Measurements from ENCODE around the gene GSDMA.

Gene GSDMA

DNA sequence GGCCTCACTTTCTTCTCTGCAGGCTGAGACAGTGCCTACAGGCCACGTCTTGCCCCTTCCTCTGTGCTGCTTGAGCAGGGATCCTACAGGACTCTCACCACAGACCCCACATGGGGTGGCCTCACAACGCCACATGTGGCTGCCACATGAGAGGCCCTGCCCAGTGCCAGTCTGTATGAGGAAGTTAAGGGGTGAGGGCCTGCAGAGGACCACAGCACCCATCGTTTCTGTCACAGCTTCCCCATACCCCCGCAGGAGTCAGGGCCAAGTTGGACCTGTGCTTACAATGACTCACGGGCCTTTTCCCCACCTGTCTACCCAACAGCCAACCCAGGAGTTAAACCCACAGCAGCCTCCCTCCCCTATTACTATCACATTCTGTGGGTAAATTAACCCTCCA lies 41.5 kb upstream of the GSDMA start:
- no peak for DNase-seq (ENCODE audit: low read depth)
- no peak overlapping the region for H3K4me3 ChIP-seq (ENCODE audit: low read depth, low read length)
- TF ChIP-seq, protein P1, sequence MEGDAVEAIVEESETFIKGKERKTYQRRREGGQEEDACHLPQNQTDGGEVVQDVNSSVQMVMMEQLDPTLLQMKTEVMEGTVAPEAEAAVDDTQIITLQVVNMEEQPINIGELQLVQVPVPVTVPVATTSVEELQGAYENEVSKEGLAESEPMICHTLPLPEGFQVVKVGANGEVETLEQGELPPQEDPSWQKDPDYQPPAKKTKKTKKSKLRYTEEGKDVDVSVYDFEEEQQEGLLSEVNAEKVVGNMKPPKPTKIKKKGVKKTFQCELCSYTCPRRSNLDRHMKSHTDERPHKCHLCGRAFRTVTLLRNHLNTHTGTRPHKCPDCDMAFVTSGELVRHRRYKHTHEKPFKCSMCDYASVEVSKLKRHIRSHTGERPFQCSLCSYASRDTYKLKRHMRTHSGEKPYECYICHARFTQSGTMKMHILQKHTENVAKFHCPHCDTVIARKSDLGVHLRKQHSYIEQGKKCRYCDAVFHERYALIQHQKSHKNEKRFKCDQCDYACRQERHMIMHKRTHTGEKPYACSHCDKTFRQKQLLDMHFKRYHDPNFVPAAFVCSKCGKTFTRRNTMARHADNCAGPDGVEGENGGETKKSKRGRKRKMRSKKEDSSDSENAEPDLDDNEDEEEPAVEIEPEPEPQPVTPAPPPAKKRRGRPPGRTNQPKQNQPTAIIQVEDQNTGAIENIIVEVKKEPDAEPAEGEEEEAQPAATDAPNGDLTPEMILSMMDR (IDR thresholded peaks at IDR 0.05; ENCODE audit: control insufficient read depth, extremely low read depth, insufficient read depth): no peak

DNA sequence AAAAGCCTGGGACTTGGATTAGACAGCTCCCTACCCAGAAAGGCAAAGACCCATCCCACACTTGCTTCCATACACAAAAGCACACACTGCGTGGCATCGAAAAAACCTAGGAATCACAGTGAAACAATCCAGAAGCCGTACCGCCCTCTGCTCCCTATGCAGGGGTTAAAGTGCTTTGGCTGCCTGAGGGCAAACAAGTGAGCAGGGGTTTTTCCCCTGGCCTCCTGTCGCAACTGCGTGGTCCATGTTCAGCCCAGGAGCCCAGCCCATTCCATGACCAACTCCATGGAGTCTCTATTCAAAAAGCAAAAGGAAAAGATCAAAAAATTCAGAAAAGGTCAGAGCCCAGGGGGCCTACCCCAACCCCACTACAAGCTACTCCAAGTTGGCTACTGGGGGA lies 40.8 kb upstream of the GSDMA start:
- H3K4me3 ChIP-seq (ENCODE audit: low read depth, low read length): no peak overlapping the region
- no peak for DNase-seq (ENCODE audit: low read depth)

DNA sequence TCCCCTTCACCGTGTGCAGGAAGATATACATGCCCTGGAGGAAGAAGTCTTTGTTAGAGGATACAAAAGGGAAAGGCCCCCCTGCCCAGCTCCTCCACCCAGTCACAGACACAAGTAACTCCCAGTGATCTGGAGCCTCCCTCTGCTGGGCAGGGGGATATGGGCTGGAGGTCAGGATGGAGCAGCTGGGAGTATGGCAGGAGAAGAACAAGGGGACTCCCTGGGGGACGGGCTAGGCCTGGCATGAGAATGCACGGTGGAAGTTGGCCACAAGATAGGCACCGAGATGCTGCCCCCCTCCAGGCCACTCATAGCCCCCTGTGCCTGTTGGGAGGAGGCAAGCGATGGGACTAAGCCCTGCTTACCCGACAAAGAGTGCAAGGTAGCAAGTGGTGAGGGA lies 39.6 kb upstream of the GSDMA start:
- TF ChIP-seq, protein P1 (IDR thresholded peaks at IDR 0.05; ENCODE audit: control insufficient read depth, extremely low read depth, insufficient read depth): no peak
- DNase-seq (ENCODE audit: low read depth): no peak
- H3K4me3 ChIP-seq (ENCODE audit: low read depth, low read length): no peak overlapping the region

More for the DNA sequence above, 40.8 kb upstream of the GSDMA start:
- TF ChIP-seq, protein P1 (IDR thresholded peaks at IDR 0.05; ENCODE audit: control insufficient read depth, extremely low read depth, insufficient read depth): no peak

DNA sequence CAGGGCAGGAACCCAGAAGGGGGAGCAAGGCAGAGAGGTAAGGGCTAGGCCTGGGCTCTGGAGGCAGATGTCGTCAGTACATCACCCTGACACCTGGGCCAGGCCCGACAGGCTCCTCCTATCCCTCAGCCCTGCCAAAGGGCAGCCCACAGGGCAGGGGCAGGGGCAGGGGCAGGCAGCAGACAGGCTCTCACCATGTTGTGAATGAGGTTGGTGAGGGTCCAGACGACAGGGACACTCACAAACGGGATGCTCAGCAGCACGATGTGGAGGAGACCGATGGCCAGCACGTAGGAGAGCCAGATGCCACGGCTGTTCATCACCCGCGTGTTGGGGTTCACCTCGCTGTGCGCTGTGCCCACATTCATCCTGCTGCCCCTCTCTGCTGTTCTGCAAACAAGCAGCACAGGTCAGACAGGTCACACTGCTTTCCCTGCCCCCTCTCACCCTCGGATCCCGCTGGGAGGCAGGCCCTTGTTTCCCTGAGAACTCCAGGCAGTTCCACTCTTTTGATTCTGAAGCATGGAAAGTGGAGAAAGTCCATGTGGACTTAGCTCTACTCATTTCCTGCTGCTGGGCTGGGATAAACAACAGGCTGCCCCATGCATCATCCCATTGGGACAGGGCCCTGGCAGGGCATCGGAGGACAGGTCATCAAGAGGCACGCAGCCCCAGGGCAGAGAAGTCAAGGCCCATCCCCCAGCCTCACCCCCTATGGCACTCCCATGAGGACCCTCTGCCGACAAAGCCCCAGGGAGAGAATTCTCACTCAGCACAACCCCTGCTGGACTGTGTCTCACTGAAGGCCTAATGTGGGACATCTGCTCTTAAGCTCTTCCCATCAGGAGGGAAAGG lies 38.7 kb upstream of the GSDMA start:
- TF ChIP-seq, protein P1 (IDR thresholded peaks at IDR 0.05; ENCODE audit: control insufficient read depth, extremely low read depth, insufficient read depth): no peak
- no peak overlapping the region for H3K4me3 ChIP-seq (ENCODE audit: low read depth, low read length)
- no peak for DNase-seq (ENCODE audit: low read depth)

DNA sequence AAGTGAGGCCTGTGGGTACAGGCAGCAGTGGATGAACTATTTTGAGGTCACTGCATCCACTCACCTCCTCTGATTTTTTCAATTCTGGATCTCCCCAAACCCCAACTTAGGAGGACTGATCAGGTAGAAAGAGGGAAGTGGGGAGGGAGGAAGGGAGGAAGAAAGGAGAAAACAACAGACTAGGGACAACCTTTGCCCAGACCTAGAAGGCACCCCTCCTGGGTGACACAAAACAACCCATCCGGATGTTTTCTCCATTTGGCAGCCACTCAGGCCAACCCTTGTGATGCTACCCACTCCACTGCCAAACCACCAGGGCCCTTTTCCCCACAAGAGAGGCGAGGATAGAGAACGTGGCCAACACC lies 38.1 kb upstream of the GSDMA start:
- TF ChIP-seq, protein P1 (IDR thresholded peaks at IDR 0.05; ENCODE audit: control insufficient read depth, extremely low read depth, insufficient read depth): no peak
- no peak overlapping the region for H3K4me3 ChIP-seq (ENCODE audit: low read depth, low read length)
- DNase-seq (ENCODE audit: low read depth): no peak

DNA sequence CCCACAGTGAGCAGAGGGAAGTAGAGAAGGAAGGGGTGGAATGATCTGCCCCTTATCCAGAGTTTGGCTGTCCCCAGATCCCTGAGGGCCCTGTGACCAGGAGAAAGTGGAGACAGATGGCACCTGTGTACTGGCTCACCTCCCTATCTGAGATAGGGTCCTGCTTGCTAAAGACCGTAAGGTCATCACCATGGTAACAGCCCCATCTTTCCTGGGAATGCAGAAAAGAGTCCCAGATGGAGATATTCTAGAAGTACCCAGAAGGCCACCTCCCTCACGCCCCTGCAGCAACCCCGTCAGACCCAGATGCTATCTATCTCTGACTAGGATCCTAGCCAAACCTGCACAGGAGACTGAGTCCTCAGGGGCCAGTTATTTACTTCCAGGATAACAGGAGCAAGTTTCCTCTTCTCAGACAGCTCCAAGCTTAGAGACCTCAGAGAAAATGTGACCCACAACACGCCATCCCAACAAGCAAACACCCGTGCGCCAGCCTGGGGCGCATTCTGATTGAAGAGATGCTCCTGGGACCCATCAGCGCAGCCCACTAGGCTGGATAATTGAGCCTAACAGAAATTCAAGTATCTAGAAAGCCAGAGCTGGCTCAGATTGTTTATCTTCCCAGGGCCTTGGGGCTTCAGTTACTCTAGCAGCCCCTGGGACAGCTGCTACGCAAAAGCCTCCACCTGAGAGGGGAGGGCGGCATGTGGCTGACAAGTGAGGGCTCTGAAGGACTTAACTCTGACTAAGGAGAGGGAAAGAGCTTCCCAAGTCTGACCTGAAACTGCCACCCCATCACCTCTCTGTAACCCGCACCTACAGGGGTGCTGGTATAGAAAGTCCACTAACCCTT lies 37.3 kb upstream of the GSDMA start:
- DNase-seq (ENCODE audit: low read depth): no peak
- no peak overlapping the region; the same call in 1 of the 2 replicates for H3K4me3 ChIP-seq (ENCODE audit: low read depth, low read length)
- TF ChIP-seq, protein P1 (IDR thresholded peaks at IDR 0.05; ENCODE audit: control insufficient read depth, extremely low read depth, insufficient read depth): no peak

Data from LNCaP clone FGC (cell line).